ENCODE results near the gene XAB2.

DNA sequence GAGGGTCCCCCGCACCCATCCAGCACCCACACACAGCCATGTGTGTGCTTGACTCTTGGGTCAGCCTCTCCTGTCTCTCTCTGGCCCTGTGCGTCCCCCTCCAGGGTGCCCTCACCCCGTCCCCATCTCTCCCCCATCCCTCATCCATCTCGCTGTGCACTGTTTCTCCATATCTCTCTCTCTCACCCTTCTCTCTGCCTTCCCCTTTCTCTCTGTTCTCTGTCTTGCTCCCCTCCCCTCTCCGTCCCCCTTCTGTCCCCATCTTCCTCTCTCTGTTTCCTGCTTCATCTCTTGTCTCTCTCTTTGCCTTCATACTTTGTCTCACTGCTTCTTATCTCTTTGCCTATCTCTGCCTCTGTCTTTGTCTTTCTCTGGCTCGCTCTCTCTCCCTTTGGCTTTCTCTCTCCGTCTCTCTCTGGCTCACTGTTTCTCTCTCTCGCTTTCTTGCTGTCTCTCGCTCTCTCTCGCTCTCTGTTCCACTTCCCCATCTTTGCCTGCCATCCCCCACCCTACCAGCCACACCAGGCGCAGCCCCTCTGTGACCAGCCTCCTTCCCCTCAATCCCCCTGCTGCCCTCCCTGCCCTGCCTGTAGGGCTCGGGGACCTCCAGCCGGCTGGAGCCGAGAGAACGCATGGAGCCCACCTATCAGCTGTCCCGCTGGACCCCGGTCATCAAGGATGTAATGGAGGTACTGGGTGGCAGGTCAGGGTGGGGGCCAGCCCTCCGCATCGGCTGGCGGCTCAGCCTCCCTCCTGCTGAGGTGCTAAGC is 16.5 kb upstream of the XAB2 start:
- TF ChIP-seq POLR2A (IDR thresholded peaks at IDR 0.05): no peak
- TF ChIP-seq, protein P1, sequence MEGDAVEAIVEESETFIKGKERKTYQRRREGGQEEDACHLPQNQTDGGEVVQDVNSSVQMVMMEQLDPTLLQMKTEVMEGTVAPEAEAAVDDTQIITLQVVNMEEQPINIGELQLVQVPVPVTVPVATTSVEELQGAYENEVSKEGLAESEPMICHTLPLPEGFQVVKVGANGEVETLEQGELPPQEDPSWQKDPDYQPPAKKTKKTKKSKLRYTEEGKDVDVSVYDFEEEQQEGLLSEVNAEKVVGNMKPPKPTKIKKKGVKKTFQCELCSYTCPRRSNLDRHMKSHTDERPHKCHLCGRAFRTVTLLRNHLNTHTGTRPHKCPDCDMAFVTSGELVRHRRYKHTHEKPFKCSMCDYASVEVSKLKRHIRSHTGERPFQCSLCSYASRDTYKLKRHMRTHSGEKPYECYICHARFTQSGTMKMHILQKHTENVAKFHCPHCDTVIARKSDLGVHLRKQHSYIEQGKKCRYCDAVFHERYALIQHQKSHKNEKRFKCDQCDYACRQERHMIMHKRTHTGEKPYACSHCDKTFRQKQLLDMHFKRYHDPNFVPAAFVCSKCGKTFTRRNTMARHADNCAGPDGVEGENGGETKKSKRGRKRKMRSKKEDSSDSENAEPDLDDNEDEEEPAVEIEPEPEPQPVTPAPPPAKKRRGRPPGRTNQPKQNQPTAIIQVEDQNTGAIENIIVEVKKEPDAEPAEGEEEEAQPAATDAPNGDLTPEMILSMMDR (IDR thresholded peaks at IDR 0.05): no peak

All from thyroid gland (tissue), 4 donors.